ENCODE data around the gene HK1.

HK1 gene

DNA sequence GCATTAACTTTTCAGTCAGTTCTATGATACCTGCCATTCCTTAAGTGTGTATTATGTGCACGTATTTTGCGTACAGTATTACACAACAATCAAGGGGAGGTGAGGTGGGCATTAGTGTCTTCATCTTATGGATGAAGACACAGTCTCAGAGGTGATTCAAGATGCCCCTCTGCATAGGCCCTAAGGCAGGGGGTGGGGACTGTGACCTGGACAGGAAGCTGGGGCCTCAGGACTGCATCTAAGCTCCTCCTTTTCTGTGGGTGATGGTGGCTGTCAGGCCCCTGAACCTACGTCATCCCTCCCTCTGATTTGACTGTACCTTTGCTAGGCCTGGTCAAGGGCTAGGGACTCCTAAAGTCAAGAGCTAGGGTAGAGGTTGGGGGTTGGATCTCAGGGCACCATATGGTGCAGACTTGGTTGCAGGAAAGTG lies 38.9 kb downstream of the HK1 start:
- peaks cover 25% of the 10 kb centered on the region for H4K20me1 ChIP-seq (ENCODE audit: insufficient read depth, low read length)
- H3K36me3 ChIP-seq (ENCODE audit: insufficient read depth, low read length): peaks cover 11% of the 10 kb centered on the region; the same call in 1 of the 2 replicates
- H3K9me3 ChIP-seq (ENCODE audit: insufficient read depth, low read length, severe bottlenecking): no peaks in the 10 kb centered on the region
- H3K4me3 ChIP-seq (ENCODE audit: low read depth in 1 of 2, low read length in 2 of 2): peak overlapping the region in 1 of 2 experiments; percentile 97; a peak in 2 of 4 replicates
- peak overlapping the region; percentile 95 for H3K4me2 ChIP-seq (ENCODE audit: insufficient read depth, low read length)
- H2AFZ ChIP-seq (ENCODE audit: low read depth, low read length): peak overlapping the region; percentile 98; the same call in 1 of the 2 replicates
- DNase-seq: no peak
- TF ChIP-seq EZH2 (IDR thresholded peaks at IDR 0.05; ENCODE audit: borderline replicate concordance, low read depth, low read length, severe bottlenecking): no peak
- TF ChIP-seq CTCF (IDR thresholded peaks at IDR 0.05; ENCODE audit: borderline replicate concordance, extremely low read depth, low read length, poor library complexity, severe bottlenecking): no peak
- peaks cover 41% of the 10 kb centered on the region for H3K4me1 ChIP-seq (ENCODE audit: insufficient read depth, low read length)
- peak overlapping the region; percentile 89; the same call in 1 of the 2 replicates for H3K9ac ChIP-seq (ENCODE audit: low read depth, low read length)
- ATAC-seq (ENCODE audit: insufficient read depth, low read depth): no peak
- peak overlapping the region; percentile 86; the same call in 1 of the 2 replicates for H3K27ac ChIP-seq (ENCODE audit: low read length)
- H3K79me2 ChIP-seq (ENCODE audit: insufficient read depth, low read length): peaks cover 35% of the 10 kb centered on the region
- H3K27me3 ChIP-seq (ENCODE audit: insufficient read depth, low read length, poor library complexity): no peaks in the 10 kb centered on the region

- H3K27ac ChIP-seq (ENCODE audit: low read length): peak overlapping the region; percentile 86
- ATAC-seq (ENCODE audit: insufficient read depth, low read depth): no peak
- peak overlapping the region; percentile 89 for H3K9ac ChIP-seq (ENCODE audit: low read depth, low read length)
Measured at GRCh38 chr10:69317626-69318105, 39.4 kb downstream of the HK1 start.

GRCh38 chr10:69318106-69318866 lies 40.0 kb downstream of the HK1 start:
- DNase-seq (peak; percentile 93), ATAC-seq (ENCODE audit: insufficient read depth, low read depth) (peak; percentile 91)
- Histone ChIP-seq H3K27ac (ENCODE audit: low read length) (peak overlapping the region; percentile 86), H3K79me2 (ENCODE audit: insufficient read depth, low read length) (peaks cover 45% of the 10 kb centered on the region), H2AFZ (ENCODE audit: low read depth, low read length) (peak overlapping the region; percentile 98), H3K36me3 (ENCODE audit: insufficient read depth, low read length) (peaks cover 11% of the 10 kb centered on the region; the same call in 1 of the 2 replicates), H4K20me1 (ENCODE audit: insufficient read depth, low read length) (peaks cover 25% of the 10 kb centered on the region), H3K27me3 (ENCODE audit: insufficient read depth, low read length, poor library complexity) (no peaks in the 10 kb centered on the region), H3K9me3 (ENCODE audit: insufficient read depth, low read length, severe bottlenecking) (no peaks in the 10 kb centered on the region), H3K9ac (ENCODE audit: low read depth, low read length) (peak overlapping the region; percentile 89), H3K4me2 (ENCODE audit: insufficient read depth, low read length) (peak overlapping the region; percentile 95), H3K4me3 (ENCODE audit: low read depth in 1 of 2, low read length in 2 of 2) (peak overlapping the region; percentile 86 to 97), H3K4me1 (ENCODE audit: insufficient read depth, low read length) (peaks cover 41% of the 10 kb centered on the region)
- TF ChIP-seq EZH2 (IDR thresholded peaks at IDR 0.05; ENCODE audit: borderline replicate concordance, low read depth, low read length, severe bottlenecking) (no peak), CTCF (IDR thresholded peaks at IDR 0.05; ENCODE audit: borderline replicate concordance, extremely low read depth, low read length, poor library complexity, severe bottlenecking) (peak; percentile 11)

More at GRCh38 chr10:69317626-69318105, 39.4 kb downstream of the HK1 start:
- peaks cover 39% of the 10 kb centered on the region for H3K79me2 ChIP-seq (ENCODE audit: insufficient read depth, low read length)
- no peaks in the 10 kb centered on the region for H3K9me3 ChIP-seq (ENCODE audit: insufficient read depth, low read length, severe bottlenecking)
- peaks cover 11% of the 10 kb centered on the region; the same call in 1 of the 2 replicates for H3K36me3 ChIP-seq (ENCODE audit: insufficient read depth, low read length)
- no peaks in the 10 kb centered on the region for H3K27me3 ChIP-seq (ENCODE audit: insufficient read depth, low read length, poor library complexity)
- H3K4me1 ChIP-seq (ENCODE audit: insufficient read depth, low read length): peaks cover 41% of the 10 kb centered on the region
- no peak for DNase-seq
- peak overlapping the region; percentile 98 for H2AFZ ChIP-seq (ENCODE audit: low read depth, low read length)
- peaks cover 25% of the 10 kb centered on the region for H4K20me1 ChIP-seq (ENCODE audit: insufficient read depth, low read length)
- peak overlapping the region; percentile 86 to 97; a peak in 3 of 4 replicates for H3K4me3 ChIP-seq (ENCODE audit: low read depth in 1 of 2, low read length in 2 of 2)
- peak; percentile 4 for TF ChIP-seq CTCF (IDR thresholded peaks at IDR 0.05; ENCODE audit: borderline replicate concordance, extremely low read depth, low read length, poor library complexity, severe bottlenecking)
- TF ChIP-seq EZH2 (IDR thresholded peaks at IDR 0.05; ENCODE audit: borderline replicate concordance, low read depth, low read length, severe bottlenecking): no peak
- H3K4me2 ChIP-seq (ENCODE audit: insufficient read depth, low read length): peak overlapping the region; percentile 95
